ENCODE results near the gene USP12.

The USP12 gene

GRCh38 chr13:27183561-27184147 is 12.0 kb upstream of the USP12 start:
- no peak for DNase-seq (ENCODE audit: low read depth)

GRCh38 chr13:27182844-27183497 is 11.4 kb upstream of the USP12 start:
- DNase-seq (ENCODE audit: low read depth), result no peak

- no peak for DNase-seq (ENCODE audit: low read depth)
Observed at GRCh38 chr13:27182054-27182453, 10.4 kb upstream of the USP12 start.

GRCh38 chr13:27177852-27178251 is 6.2 kb upstream of the USP12 start:
- no peak for DNase-seq (ENCODE audit: low read depth)

- no peak for DNase-seq (ENCODE audit: low read depth)
Observed at GRCh38 chr13:27176470-27177410, 5.1 kb upstream of the USP12 start.

- no peak for DNase-seq (ENCODE audit: low read depth)
Observed at GRCh38 chr13:27174766-27175455, 3.3 kb upstream of the USP12 start.

- no peak for DNase-seq (ENCODE audit: low read depth)
Observed at GRCh38 chr13:27172495-27172842, 858 bp upstream of the USP12 start.

- peak; percentile 84 for DNase-seq (ENCODE audit: low read depth)
Observed at GRCh38 chr13:27171827-27172494, 350 bp upstream of the USP12 start.

- DNase-seq (ENCODE audit: low read depth), result peak; percentile 24
Observed at GRCh38 chr13:27170516-27171243, 931 bp downstream of the USP12 start.

- no peak for DNase-seq (ENCODE audit: low read depth)
Observed at GRCh38 chr13:27170221-27170515, 1.4 kb downstream of the USP12 start.

- no peak for DNase-seq (ENCODE audit: low read depth)
Observed at GRCh38 chr13:27168906-27169657, 2.5 kb downstream of the USP12 start.

- DNase-seq (ENCODE audit: low read depth), result no peak
Observed at GRCh38 chr13:27168086-27168485, 3.5 kb downstream of the USP12 start.

- DNase-seq (ENCODE audit: low read depth), result no peak
Observed at GRCh38 chr13:27166313-27166712, 5.3 kb downstream of the USP12 start.

- DNase-seq (ENCODE audit: low read depth), result no peak
Observed at GRCh38 chr13:27161980-27162379, 9.6 kb downstream of the USP12 start.

GRCh38 chr13:27161423-27161822 is 10.2 kb downstream of the USP12 start:
- no peak for DNase-seq (ENCODE audit: low read depth)

- DNase-seq (ENCODE audit: low read depth), result no peak
Observed at GRCh38 chr13:27160657-27161295, 10.8 kb downstream of the USP12 start.

GRCh38 chr13:27159806-27160563 is 11.6 kb downstream of the USP12 start:
- DNase-seq (ENCODE audit: low read depth), result no peak

- DNase-seq (ENCODE audit: low read depth), result no peak
Observed at GRCh38 chr13:27158335-27158734, 13.3 kb downstream of the USP12 start.

GRCh38 chr13:27151798-27152599 is 19.6 kb downstream of the USP12 start:
- DNase-seq (ENCODE audit: low read depth), result no peak
